ENCODE data around the gene IQCM.

The IQCM gene

DNA sequence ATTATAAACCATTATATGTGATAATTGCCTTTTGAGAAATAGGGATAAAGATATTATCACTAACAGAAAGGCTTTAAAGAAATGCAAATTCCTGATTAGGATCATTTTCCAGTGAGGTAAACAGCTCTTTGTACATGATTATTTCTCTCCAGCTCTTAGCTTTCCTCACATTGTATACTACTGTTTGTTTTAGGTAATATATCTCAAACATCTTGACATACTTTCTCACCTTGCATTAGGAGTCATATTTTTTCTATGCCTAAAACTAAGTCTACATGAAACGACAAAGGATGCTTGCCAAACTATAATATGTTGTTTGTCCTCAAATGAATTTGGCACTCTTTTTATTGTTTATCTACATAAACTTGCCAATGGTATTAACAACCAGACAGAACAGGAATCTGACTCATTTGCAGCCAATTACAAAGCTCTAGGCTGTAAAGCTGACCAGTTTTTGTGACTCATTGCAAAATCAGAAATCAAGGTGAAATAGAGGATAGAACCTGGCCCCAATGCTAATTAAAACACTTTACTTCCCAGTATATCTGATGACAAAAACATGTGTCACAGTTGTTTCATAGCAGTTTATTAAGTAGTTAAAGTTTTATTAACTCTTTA is 107.0 kb downstream of the IQCM start:
- no peak for DNase-seq

GRCh38 chr4:149707862-149708261 is 107.8 kb downstream of the IQCM start:
- no peak for DNase-seq

GRCh38 chr4:149706942-149707341 is 108.7 kb downstream of the IQCM start:
- no peak for DNase-seq

- DNase-seq = no peak
These were observed 113.0 kb downstream of the IQCM start for GRCh38 chr4:149702414-149703293.

GRCh38 chr4:149701435-149702156 is 114.0 kb downstream of the IQCM start:
- no peak for DNase-seq

- no peak for DNase-seq
These were observed 115.4 kb downstream of the IQCM start for GRCh38 chr4:149700272-149700671.

DNA sequence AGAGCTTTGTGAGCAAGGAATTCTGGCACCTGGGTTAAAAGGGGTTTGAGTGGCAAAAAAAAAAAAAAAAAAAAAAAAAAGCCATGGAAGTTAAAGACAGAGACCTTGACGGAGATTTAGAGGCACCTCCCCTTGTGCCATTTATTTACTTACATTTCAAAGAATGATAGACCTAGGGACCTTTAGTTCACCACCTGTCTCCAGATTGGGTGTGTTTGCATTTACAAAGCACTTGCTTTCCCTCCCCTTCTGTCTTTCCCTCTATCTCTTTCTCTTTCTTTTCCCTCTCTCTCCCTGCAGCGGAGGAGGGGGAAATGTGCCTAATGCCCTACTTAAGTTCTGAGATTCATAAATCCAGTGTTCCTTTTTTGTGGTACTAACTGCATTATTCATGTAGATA is 116.0 kb downstream of the IQCM start:
- no peak for DNase-seq

GRCh38 chr4:149690726-149691125 is 124.9 kb downstream of the IQCM start:
- no peak for DNase-seq

- DNase-seq = no peak
These were observed 131.1 kb downstream of the IQCM start for GRCh38 chr4:149684516-149684915.

GRCh38 chr4:149676076-149676475 is 139.6 kb downstream of the IQCM start:
- no peak for DNase-seq

GRCh38 chr4:149645790-149646189 is 169.9 kb downstream of the IQCM start:
- DNase-seq = no peak

GRCh38 chr4:149638073-149638472 is 177.6 kb downstream of the IQCM start:
- DNase-seq = no peak

DNA sequence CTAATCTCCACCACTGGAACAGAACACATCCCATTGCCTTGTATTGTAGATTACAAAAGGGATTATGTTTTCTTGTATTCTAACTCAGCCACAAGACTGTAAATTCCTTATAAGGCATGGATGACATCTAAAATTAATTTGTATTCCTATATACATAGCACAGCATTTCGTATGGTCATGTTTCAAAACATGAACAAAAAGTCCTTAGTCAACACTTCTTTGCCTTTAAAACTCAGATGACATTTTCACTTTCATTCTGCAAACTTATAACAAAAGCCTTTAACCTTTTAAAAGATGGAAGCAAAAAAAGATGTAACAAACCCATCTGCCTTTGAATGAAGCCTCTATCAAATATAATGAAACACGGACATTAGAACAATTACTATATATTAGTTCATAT is 181.3 kb downstream of the IQCM start:
- no peak for DNase-seq

GRCh38 chr4:149631629-149632028 is 184.0 kb downstream of the IQCM start:
- DNase-seq = no peak

DNA sequence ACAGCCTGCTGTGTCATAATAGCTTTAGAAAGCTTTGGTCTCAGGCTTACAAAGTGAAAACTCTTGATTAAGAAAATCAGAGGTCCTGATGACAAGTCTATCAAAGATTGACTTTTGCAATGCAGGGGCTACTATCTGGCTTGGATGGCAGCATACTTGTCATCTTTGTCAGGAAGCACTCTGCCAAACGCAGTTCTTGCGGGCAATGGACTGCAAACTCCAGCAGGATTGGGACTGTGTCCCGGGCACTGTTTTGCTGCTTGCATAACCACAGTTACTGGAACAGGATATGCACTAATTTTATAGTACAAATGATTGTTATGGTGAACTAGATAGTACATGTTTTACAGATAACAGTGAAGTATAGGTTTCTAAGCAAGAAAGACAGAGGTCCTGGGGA is 185.6 kb downstream of the IQCM start:
- no peak for DNase-seq

GRCh38 chr4:149605601-149606378 is 209.9 kb downstream of the IQCM start:
- no peak for DNase-seq

GRCh38 chr4:149604827-149605226 is 210.8 kb downstream of the IQCM start:
- DNase-seq = no peak

DNA sequence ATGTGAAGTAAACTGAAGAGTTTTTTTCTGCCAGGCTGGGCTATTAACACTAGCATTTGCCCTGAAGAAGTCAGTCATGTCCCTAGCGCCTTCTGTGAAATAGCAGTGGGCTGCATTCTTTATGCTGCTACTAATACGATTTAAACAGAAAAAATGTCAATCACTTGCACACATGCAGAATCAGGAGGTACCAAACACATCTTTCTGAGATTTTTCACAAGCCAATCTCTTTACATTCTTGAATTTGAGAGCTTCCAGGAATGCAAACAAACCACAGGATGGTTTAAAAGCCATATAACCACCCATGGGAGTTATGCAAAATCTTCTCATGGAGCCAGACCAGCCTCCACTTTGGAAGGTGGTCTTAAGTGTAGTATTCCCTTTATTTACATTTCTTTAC is 220.1 kb downstream of the IQCM start:
- DNase-seq = no peak

DNA sequence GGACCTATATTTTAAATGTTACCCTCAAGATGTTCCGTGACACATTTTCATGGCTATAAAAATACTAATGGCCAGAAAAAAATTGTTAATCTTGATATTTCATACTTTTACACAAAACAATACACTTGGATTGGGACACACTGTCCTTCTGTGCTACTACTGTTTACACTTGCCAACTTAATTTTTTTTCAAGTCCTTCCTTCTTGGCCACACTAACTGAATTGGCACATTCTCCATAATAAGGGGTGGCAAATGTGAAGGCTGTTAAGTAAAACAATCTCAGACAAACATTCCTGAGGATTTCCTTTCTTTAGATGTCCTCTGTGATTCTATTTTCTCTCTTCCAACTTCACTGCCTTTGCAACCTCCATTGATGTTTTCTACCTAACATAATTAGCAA is 225.8 kb downstream of the IQCM start:
- no peak for DNase-seq

DNA sequence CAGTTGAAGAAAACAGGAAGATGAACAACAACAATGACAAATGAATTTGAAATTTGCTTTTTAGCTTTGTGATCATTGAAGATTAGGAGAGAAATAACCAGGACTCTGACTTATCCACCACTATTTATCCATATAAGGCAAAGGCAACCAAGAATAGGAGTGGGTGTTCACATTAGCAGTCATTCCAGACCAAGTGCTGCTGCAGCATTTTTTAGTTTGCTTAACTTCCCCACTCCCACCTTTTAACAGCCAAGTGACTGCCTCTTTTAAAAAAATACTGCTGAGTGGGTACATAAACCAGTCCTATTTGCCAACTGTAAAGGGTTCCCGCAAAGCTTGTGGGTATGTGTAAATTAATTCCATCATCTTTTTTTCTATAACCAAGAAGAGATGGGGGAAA is 230.9 kb downstream of the IQCM start:
- DNase-seq = no peak

DNA sequence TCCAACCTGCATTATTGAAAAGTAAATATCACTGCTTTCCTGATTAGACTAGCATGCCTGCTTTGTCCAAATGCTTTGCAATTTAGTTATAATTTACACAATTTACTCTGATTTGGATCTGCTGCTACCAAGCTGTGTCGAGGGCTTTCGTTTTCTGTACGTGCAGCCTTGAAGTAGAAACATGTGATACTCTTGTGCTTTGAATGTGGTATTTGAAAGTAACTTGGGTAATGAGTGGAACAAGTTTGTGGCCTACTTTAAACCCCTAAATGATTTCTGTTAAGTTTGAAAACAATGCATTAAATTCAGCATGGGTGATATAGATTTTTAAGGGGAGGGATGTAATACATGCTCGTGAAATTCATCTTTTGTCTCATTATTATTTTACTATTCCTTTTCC is 240.7 kb downstream of the IQCM start:
- DNase-seq = no peak

DNA sequence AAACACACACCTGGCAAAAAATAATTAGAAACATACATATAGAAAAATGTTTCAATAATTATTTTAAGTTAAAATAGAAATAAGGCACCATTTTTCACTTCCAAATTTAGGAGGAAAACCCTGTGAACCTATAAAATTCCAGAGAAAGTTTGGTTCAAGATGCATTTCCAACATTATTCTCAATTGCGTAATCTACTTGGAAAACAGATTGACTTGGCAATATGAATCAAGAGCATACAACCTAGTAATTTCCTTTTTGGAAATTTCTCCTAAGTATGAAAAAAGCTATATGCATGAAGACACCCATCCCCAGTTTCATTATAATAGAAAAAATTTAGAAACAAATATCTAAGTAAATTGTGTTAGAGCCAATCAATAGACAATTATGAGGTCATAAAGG is 242.9 kb downstream of the IQCM start:
- no peak for DNase-seq

DNA sequence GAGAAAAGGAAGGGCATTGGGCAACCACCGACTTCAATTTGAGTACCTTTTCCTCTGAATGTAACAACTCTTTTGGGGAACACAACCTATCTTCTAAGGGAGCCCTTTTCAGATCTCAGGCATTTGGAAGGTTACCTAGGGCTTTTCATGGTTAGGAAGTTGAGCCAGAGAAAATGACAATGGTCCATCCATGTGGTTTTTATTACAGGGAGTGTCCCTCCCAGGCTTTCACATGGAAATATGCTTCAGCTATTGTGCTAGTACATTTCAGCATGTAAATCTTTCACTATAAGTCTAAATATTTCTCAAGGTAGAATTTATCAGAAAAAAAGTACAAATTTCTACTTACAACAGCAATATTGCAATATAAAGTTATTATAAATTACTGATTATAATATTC is 259.8 kb downstream of the IQCM start:
- DNase-seq = no peak
